Heart left ventricle (tissue), 16 donors: Measurements from ENCODE around the gene NTF3. TPM values are rescaled to one million over a fixed set of nuclear protein-coding genes. Genes with fewer than 3 reads are reported as not detected.
A peak's percentile ranks its signal among the peaks of the same experiment; 100 is the strongest.

Source experiments
- ATAC-seq, 4 donors: fragments of 200-7000 bp; cut with Tn5 transposase; one replicate each; pipeline ENCODE4 v1.9.1; 2020 to 2022; ENCODE audit warnings: moderate library complexity in 4 of 4, mild to moderate bottlenecking in 3 of 4, moderate number of reproducible peaks in 1 of 4
- DNase-seq, 5 donors: peaks; one replicate each; pipeline ENCODE4 v3.0.0-alpha.2; 2020
- H3K27ac ChIP-seq, 12 donors: fragments of 200-600 bp; sonication (generic) in 4 of 12; one replicate each; pipeline versions ENCODE4 v1.5.0 to v1.8.0; 2016 to 2022; ENCODE audit warnings: mild to moderate bottlenecking in 2 of 12
- H3K27me3 ChIP-seq, 9 donors: fragments of 200-600 bp; sonication (generic) in 2 of 9; one replicate each; pipeline versions ENCODE4 v1.5.1 to v1.8.0; 2016 to 2022; ENCODE audit warnings: mild to moderate bottlenecking in 3 of 9
- H3K36me3 ChIP-seq, 9 donors: fragments of 200-600 bp; sonication (generic) in 2 of 9; one replicate each; pipeline versions ENCODE4 v1.5.0 to v1.8.0; 2018 to 2022; ENCODE audit warnings: mild to moderate bottlenecking in 2 of 9
- H3K4me1 ChIP-seq, 12 donors: fragments of 200-600 bp; sonication (generic) in 4 of 12; one replicate each; pipeline versions ENCODE4 v1.5.0 to v1.8.0; 2016 to 2022; ENCODE audit warnings: mild to moderate bottlenecking in 3 of 12
- H3K4me3 ChIP-seq, 12 donors: fragments of 200-600 bp; sonication (generic) in 4 of 12; one replicate each; pipeline versions ENCODE4 v1.5.0 to v1.8.0; 2017 to 2022; ENCODE audit warnings: mild to moderate bottlenecking in 9 of 12, moderate library complexity in 4 of 12
- H3K9me3 ChIP-seq, 12 donors: fragments of 200-600 bp; sonication (generic) in 4 of 12; one replicate each; pipeline versions ENCODE4 v1.5.0 to v1.8.0; 2016 to 2022; ENCODE audit warnings: mild to moderate bottlenecking in 1 of 12
- POLR2A ChIP-seq, 2 donors: fragments of 450-650 bp; IDR thresholded peaks; one replicate each; pipeline ENCODE4 v1.6.1; 2017; ENCODE audit warnings: antibody characterized with exemption in 2 of 2, mild to moderate bottlenecking in 2 of 2, moderate library complexity in 2 of 2
- WGBS, 4 donors: extraction: QIAGEN DNeasy Blood & Tissue Kit in 2 of 4; methylation state at CpG; one replicate each; pipeline versions ENCODE4 v1.1.5 to v1.1.7; 2013 to 2018; 5-methylcytosine and 5-hydroxymethylcytosine counted together
- intact Hi-C, 10 donors: fragments of 100-400 bp; cut with DNase I; formaldehyde crosslinking; loops; one replicate each; pipeline versions ENCODE4 v1.11.1 to v1.14.2; 2022
- polyA plus RNA-seq, 2 donors: library from polyadenylated mRNA; stranded (reverse); fragments of 200-250 nt; gene quantifications; one replicate each; pipeline ENCODE4 v1.2.3, GENCODE V29; 2013
- total RNA-seq, 9 donors: library from RNA; depleted of rRNA in 2 of 9; stranded (reverse); fragments of >200 nt in 2 of 9; fragmentation: NEBNext Ultra II Directional in 3 of 9; extraction: Animal tissue kit (Norgen Biotek cat#: 25700) in 3 of 9; gene quantifications; one replicate each; pipeline versions ENCODE4 v1.1.0 to v1.2.4, GENCODE V29; 2016 to 2023
- TF ChIP-seq, protein P1 (sequence below), 12 donors: fragments of 200-600 bp; sonication (generic) in 4 of 12; IDR thresholded peaks; one replicate each; pipeline versions ENCODE4 v1.5.0 to v1.8.0; 2018 to 2022; ENCODE audit warnings: antibody characterized with exemption in 12 of 12, mild to moderate bottlenecking in 5 of 12
- donor health status: ischemic (EF 13 %, LVEDD 7.1; RV severe dilation, severe dysfunction).
- donor health status: healthy with polysubstance abuse.
- donor health status: DM: no; HTN: yes; CAD: no.
- donor health status: DM: no; HTN: no; CAD: no.
- donor health status: ischemic (EF 25% LVEDD 6.9; RV normal size, moderate dysfunction).
- donor health status: ischemic (EF 25% LVEDD 5.7; RV mildly dilated, moderate dysfunction).
- donor health status: healthy.
- donor health status: DM: yes; HTN: yes; CAD: no.
- donor health status: ischemic (EF 35%, LVEDD 5.7; RV mildly dilated, moderate dysfunction).
- donor health status: nonischemic (EF 11% LVEDD 7.7; RV severe dilation, severe dysfunction).
- donor health status: DM: yes; HTN: yes; CAD: no.
- donor health status: PGD.
- donor health status: ischemic (EF 29% LVEDD 5.4; RV normal size, mild dysfunction).
- donor health status: nonischemic (EF 23%, LVEDD 6.1; RV moderate dilation, normal function).

Gene NTF3
- total and polyA plus RNA-seq, 11 donors = 0.26 to 1.7 (median 0.63) TPM

DNA sequence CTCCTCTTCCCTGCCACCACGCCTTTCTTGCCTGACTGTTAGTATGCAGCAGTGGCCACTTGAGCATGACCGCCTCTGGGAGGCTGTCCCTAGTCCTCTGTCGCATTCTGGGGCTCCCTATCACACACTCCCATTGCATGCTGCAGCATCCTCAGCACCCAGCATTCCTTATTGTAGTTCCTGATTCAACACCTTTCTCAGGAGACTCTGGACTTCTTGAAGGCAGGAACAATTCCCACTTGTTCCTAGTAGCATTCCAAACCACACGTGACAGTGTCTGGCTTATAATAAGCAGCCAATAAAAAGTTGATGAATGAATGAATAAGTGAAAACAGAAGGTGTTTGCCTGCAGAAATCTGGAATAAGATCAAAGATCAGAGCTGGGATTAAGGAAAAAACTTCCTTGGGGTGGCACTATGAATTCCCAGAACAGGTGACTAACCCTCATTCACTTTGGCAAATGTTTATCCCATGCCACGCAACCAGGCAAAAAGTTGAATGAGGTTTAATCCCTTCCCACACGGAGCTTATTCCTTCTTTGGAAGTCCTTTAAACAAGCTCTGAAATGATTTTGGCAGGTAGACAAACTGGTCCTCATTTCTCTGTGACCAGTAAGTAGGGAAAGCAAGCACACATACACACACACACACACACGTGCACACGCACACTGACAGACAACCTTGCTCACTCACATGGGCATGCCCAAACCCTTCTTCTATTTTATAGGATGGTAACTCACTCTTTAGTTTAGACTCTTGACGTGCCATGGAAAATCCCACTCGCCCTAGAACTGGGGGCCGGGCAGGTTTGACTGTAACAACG lies 26.5 kb downstream of the NTF3 start:
- H3K27me3 ChIP-seq = peaks cover 0 to 6% (median 0%) of the 10 kb centered on the region in 9 donors
- H3K4me1 ChIP-seq = peaks cover 0 to 28% (median 12%) of the 10 kb centered on the region in 12 donors
- no peaks in the 10 kb centered on the region for H3K9me3 ChIP-seq
- no peak overlapping the region for H3K27ac ChIP-seq
- no peaks in the 10 kb centered on the region for H3K36me3 ChIP-seq
- DNase-seq = no peak
- TF ChIP-seq POLR2A (IDR thresholded peaks at IDR 0.05) = no peak
- TF ChIP-seq, protein P1, sequence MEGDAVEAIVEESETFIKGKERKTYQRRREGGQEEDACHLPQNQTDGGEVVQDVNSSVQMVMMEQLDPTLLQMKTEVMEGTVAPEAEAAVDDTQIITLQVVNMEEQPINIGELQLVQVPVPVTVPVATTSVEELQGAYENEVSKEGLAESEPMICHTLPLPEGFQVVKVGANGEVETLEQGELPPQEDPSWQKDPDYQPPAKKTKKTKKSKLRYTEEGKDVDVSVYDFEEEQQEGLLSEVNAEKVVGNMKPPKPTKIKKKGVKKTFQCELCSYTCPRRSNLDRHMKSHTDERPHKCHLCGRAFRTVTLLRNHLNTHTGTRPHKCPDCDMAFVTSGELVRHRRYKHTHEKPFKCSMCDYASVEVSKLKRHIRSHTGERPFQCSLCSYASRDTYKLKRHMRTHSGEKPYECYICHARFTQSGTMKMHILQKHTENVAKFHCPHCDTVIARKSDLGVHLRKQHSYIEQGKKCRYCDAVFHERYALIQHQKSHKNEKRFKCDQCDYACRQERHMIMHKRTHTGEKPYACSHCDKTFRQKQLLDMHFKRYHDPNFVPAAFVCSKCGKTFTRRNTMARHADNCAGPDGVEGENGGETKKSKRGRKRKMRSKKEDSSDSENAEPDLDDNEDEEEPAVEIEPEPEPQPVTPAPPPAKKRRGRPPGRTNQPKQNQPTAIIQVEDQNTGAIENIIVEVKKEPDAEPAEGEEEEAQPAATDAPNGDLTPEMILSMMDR (IDR thresholded peaks at IDR 0.05) = no peak
- intact Hi-C loops = no loop called here
- no peak overlapping the region for H3K4me3 ChIP-seq
- no peak for ATAC-seq
- WGBS, 4 donors = 88 to 92% (median 90%) methylated on average over 12 of the region's 12 CpGs

DNA sequence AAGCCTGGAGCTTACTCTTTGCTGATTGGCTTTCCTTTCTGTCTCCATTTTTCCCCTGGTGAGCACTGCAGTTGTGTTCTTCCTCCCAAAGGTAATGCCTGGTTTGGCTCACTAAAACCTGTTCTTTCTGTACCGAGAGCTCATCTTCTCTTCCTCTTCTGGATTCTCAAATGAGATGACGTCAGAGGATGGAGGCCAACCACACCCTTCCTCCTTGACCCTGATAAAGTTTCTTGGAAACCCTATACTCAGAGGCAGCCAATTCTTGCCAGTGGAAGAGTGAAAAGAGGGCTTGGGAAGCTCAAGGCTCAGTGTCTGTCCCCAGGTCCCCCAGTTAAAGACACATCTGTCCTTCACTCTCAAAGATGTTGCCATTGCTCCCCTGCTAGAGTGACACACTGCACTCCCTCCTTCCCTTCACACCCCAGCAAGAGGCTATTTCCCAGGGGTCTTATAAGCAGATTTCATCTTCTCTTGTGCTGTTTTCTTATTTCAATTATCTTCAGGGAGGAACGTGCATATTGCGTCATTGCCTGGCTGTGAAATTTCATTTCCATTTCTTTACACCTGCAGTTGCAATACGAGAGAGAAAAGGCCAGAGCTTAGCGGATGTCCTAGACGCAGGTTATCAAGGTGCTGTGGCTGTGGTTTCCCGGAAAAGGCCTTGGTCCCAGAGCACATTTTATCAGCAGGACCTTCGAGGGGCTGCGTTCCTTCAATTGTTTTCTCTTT lies 27.3 kb downstream of the NTF3 start:
- no peak for TF ChIP-seq POLR2A (IDR thresholded peaks at IDR 0.05)
- TF ChIP-seq, protein P1 (IDR thresholded peaks at IDR 0.05) = no peak
- intact Hi-C loops = no loop called here
- Histone ChIP-seq H3K27me3 (peaks cover 0 to 6% (median 0%) of the 10 kb centered on the region in 9 donors), H3K4me3 (no peak overlapping the region), H3K4me1 (peaks cover 0 to 28% (median 12%) of the 10 kb centered on the region in 12 donors), H3K27ac (no peak overlapping the region), H3K36me3 (no peaks in the 10 kb centered on the region), H3K9me3 (no peaks in the 10 kb centered on the region)
- peak in 1 of 4 donors; percentile 36 for ATAC-seq
- 76 to 84% (median 79%) methylated on average over 10 of the region's 10 CpGs for WGBS, 4 donors
- DNase-seq = no peak

DNA sequence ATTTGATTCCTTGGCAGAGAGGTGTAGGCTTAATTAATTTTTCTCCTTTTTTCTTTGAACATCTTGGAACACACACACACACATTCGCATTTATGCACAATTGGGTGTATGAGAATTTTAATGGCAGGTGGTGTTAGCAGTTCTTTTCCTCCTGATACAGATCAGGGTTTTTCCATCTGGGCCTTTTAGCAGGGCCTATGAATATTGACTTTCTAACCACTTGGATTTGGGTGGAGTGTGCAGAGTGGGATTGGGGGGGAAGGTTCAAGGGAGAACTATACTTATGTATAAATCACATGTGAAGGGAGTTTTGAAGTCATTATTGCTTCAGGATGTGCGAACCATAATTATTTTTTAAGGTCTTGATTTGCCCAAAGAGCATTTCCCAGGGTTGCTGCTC lies 28.9 kb downstream of the NTF3 start:
- Histone ChIP-seq H3K27ac (no peak overlapping the region), H3K36me3 (no peaks in the 10 kb centered on the region), H3K9me3 (no peaks in the 10 kb centered on the region), H3K4me3 (no peak overlapping the region), H3K4me1 (peaks cover 0 to 28% (median 12%) of the 10 kb centered on the region in 12 donors), H3K27me3 (peaks cover 0 to 6% (median 0%) of the 10 kb centered on the region in 9 donors)
- whole genome bisulfite sequencing, 4 donors = 88 to 97% (median 94%) methylated on average over 2 of the region's 2 CpGs
- TF ChIP-seq, protein P1 (IDR thresholded peaks at IDR 0.05) = no peak
- no peak for TF ChIP-seq POLR2A (IDR thresholded peaks at IDR 0.05)
- DNase-seq (no peak), ATAC-seq (no peak)
- intact Hi-C loops = no loop called here

DNA sequence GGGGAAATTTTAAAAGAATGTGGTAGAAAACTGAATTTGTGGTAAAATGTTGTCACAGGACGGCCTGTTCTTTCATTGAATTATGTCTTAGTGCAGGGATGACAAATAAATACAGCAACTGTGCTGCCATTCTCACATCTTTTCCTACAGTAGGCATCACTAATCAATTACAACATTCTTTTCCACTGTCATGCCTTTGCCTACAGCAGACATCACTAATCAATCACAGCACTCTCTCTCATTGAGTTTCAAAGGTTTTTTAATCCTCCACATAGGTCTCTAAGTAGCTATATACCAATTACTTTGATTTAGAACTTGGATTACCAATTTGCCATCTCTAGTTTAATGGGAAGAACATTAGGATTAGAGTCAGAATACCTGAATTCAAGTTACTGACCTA lies 30.1 kb downstream of the NTF3 start:
- intact Hi-C loops = no loop called here
- Histone ChIP-seq H3K4me1 (peaks cover 0 to 23% (median 5%) of the 10 kb centered on the region in 12 donors), H3K27ac (no peak overlapping the region), H3K9me3 (no peaks in the 10 kb centered on the region), H3K4me3 (no peak overlapping the region), H3K36me3 (no peaks in the 10 kb centered on the region), H3K27me3 (peaks cover 0 to 3% (median 0%) of the 10 kb centered on the region in 9 donors)
- no peak for TF ChIP-seq POLR2A (IDR thresholded peaks at IDR 0.05)
- TF ChIP-seq, protein P1 (IDR thresholded peaks at IDR 0.05) = no peak
- WGBS, 4 donors = 85 to 98% (median 95%) methylated on average over 1 of the region's 1 CpG
- no peak for ATAC-seq
- DNase-seq = no peak
